Calu3 (cell line): ENCODE results near the gene SLC16A1. TPM values are rescaled to one million over a fixed set of nuclear protein-coding genes. Genes with fewer than 3 reads are reported as not detected.
"Not testable (repeated sequence)": the region's sequence is repeated elsewhere in the genome, so short reads cannot be mapped to it uniquely, and the experiment has no call there.

ENCODE experiments used
- BruUV-seq: library from RNA; stranded (reverse); fragments of 400-500 nt; replicated peaks from 2 replicates; lab custom pipeline; 2021; lab: Mats Ljungman, UMichigan
- CTCF ChIA-PET: fragments of 300-600 bp; sonication (Branson Sonifier 250); formaldehyde crosslinking; loops from one replicate; lab custom pipeline; 2022; ENCODE audit warnings: antibody characterized with exemption; lab: Charles Lee
- DNase-seq: peaks from one replicate; pipeline ENCODE4 v3.0.0; 2022
- H3K27ac Mint-ChIP-seq: one replicate; pipeline ENCODE4 v1.8.0; 2022; ENCODE audit warnings: mixed read lengths; ENCODE audit not compliant: unreplicated experiment
- H3K27me3 Mint-ChIP-seq: one replicate; pipeline ENCODE4 v1.8.0; 2022; ENCODE audit warnings: mixed read lengths; ENCODE audit not compliant: unreplicated experiment
- H3K36me3 Mint-ChIP-seq: one replicate; pipeline ENCODE4 v1.8.0; 2022; ENCODE audit warnings: mild to moderate bottlenecking, moderate library complexity, mixed read lengths; ENCODE audit not compliant: insufficient read depth, unreplicated experiment
- H3K4me1 Mint-ChIP-seq: one replicate; pipeline ENCODE4 v1.8.0; 2022; ENCODE audit warnings: mild to moderate bottlenecking, low read depth, mixed read lengths; ENCODE audit not compliant: unreplicated experiment
- H3K4me3 Mint-ChIP-seq: one replicate; pipeline ENCODE4 v1.8.0; 2022; ENCODE audit warnings: mild to moderate bottlenecking, low read depth, moderate library complexity, mixed read lengths; ENCODE audit not compliant: unreplicated experiment
- H3K9me3 Mint-ChIP-seq: one replicate; pipeline ENCODE4 v1.8.0; 2022; ENCODE audit warnings: low read depth, mixed read lengths; ENCODE audit not compliant: unreplicated experiment
- CTCF ChIP-seq: fragments of 200-600 bp; IDR thresholded peaks from one replicate; pipeline ENCODE4 v1.8.0; 2022; ENCODE audit warnings: antibody characterized with exemption; ENCODE audit not compliant: unreplicated experiment
- intact Hi-C: fragments of 100-400 bp; cut with micrococcal nuclease; formaldehyde crosslinking; loops from one replicate; pipeline ENCODE4 v1.10.0; 2022; ENCODE audit not compliant: unreplicated experiment
- total RNA-seq: library from RNA; stranded (reverse); gene quantifications from 2 replicates; pipeline ENCODE4 v1.2.3, GENCODE V29; 2022

SLC16A1 gene
- total RNA-seq, 1 experiment from 2014 or later: 59.2 TPM

DNA sequence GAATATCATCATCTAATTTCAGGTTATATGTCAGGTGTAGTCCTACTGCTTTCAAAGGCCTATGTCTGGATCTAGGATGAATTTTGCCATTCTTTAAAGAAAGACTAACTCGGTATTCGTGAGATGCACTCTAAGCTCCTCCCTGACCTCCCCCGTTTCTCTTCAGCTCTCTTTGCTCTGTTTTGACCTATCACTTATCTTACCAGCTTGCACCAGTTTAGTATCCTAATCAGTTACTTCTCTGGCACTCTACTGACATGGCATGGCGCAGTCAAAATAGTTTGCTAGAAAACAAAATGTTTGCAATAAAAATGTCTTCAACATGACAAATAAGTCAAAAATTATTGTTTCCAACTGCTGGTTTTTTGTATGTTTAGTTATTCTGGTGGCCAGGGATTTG, 8.4 kb upstream of the SLC16A1 start:
- DNase-seq: no peak
- BruUV-seq: no TSS peak
- H3K36me3 Mint-ChIP-seq: peaks cover 17% of the 10 kb centered on the region
- H3K27ac Mint-ChIP-seq: no peak overlapping the region
- H3K4me3 Mint-ChIP-seq: no peak overlapping the region
- no peaks in the 10 kb centered on the region for H3K9me3 Mint-ChIP-seq
- intact Hi-C loops: no loop called here
- CTCF ChIA-PET: interaction anchor here (0.6 kb wide), 1 partner anchor 64 kb away, joined by 3 read pairs; no protein-coding TSS in a partner anchor
- no peak for TF ChIP-seq CTCF
- H3K4me1 Mint-ChIP-seq: no peaks in the 10 kb centered on the region
- no peaks in the 10 kb centered on the region for H3K27me3 Mint-ChIP-seq

GRCh38 chr1:112961072-112961471, 5.1 kb upstream of the SLC16A1 start:
- CTCF ChIA-PET: no interaction called here
- no peak for DNase-seq
- no peak for TF ChIP-seq CTCF
- H3K9me3 Mint-ChIP-seq: no peaks in the 10 kb centered on the region
- peaks cover 8% of the 10 kb centered on the region for H3K4me1 Mint-ChIP-seq
- no peak overlapping the region for H3K27ac Mint-ChIP-seq
- no peak overlapping the region for H3K4me3 Mint-ChIP-seq
- no peaks in the 10 kb centered on the region for H3K27me3 Mint-ChIP-seq
- BruUV-seq: no TSS peak
- H3K36me3 Mint-ChIP-seq: peaks cover 20% of the 10 kb centered on the region
- intact Hi-C loops: no loop called here

DNA sequence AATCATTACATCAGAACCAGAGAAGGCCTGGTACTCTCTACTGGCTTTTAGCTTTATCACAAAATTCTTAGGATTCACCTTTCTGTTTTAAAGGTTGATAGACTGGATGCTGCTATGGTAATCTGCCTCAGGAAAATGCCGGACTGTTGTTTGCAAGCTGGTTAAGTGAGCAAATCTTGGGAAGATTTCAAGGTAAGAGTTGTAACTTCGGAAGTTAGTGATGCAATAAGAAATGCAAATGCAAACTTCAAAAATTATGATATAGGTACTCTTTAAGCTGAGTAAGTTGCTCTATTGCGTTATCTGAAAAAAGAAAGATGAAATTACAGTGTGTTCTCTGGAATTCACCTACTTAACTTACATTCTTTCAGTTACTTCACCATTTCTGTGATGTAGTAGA, 4.4 kb upstream of the SLC16A1 start:
- no peaks in the 10 kb centered on the region for H3K9me3 Mint-ChIP-seq
- no peak for TF ChIP-seq CTCF
- CTCF ChIA-PET: no interaction called here
- peaks cover 27% of the 10 kb centered on the region for H3K36me3 Mint-ChIP-seq
- H3K4me3 Mint-ChIP-seq: no peak overlapping the region
- no peaks in the 10 kb centered on the region for H3K27me3 Mint-ChIP-seq
- DNase-seq: no peak
- no TSS peak for BruUV-seq
- H3K27ac Mint-ChIP-seq: no peak overlapping the region
- H3K4me1 Mint-ChIP-seq: peaks cover 8% of the 10 kb centered on the region
- intact Hi-C loops: no loop called here

GRCh38 chr1:112958236-112958635, 2.2 kb upstream of the SLC16A1 start:
- H3K27me3 Mint-ChIP-seq, H3K27ac Mint-ChIP-seq, H3K4me3 Mint-ChIP-seq, CTCF ChIA-PET, BruUV-seq, DNase-seq, H3K9me3 Mint-ChIP-seq: not testable (repeated sequence)
- Mint-ChIP-seq H3K4me1 (peaks cover 15% of the 10 kb centered on the region), H3K36me3 (peaks cover 36% of the 10 kb centered on the region)
- intact Hi-C loops: loop anchor here (10.0 kb wide), 1 partner anchor 53 kb away; no protein-coding TSS in a partner anchor

- CTCF ChIA-PET: no interaction called here
- TF ChIP-seq CTCF: no peak
- TSS peak; percentile 50 for BruUV-seq
- peaks cover 24% of the 10 kb centered on the region for H3K4me1 Mint-ChIP-seq
- H3K4me3 Mint-ChIP-seq: peak overlapping the region; percentile 100
- peak overlapping the region; percentile 24 for H3K27ac Mint-ChIP-seq
- intact Hi-C loops: loop anchor here (2.0 to 10.0 kb wide), 2 partner anchors 52 to 148 kb away; no protein-coding TSS in a partner anchor
- peak; percentile 3 for DNase-seq
- H3K36me3 Mint-ChIP-seq: peaks cover 41% of the 10 kb centered on the region
- H3K27me3 Mint-ChIP-seq: no peaks in the 10 kb centered on the region
- no peaks in the 10 kb centered on the region for H3K9me3 Mint-ChIP-seq
Measured at GRCh38 chr1:112957133-112957812, 1.3 kb upstream of the SLC16A1 start.
